Ovary (tissue), 3 donors: ENCODE data around the gene ZIM2.

Experiments used
- CTCF ChIP-seq, 3 donors: fragments of 450-650 bp in 2 of 3; fragments of 200-600 bp in 1 of 3; IDR thresholded peaks; one replicate each; pipeline versions ENCODE4 v1.5.1 to v1.8.0; 2016 to 2022; ENCODE audit warnings: antibody characterized with exemption in 3 of 3, mild to moderate bottlenecking in 1 of 3
- EP300 ChIP-seq: sonication (generic); formaldehyde crosslinking; IDR thresholded peaks from one replicate; pipeline ENCODE4 v1.6.1; 2017; ENCODE audit warnings: antibody characterized with exemption
- POLR2A ChIP-seq: fragments of 450-650 bp; IDR thresholded peaks from one replicate; pipeline ENCODE4 v1.6.1; 2017; ENCODE audit warnings: antibody characterized with exemption, mild to moderate bottlenecking, moderate library complexity
- donor health status: DM: no; HTN: no; CAD: no.

- TF ChIP-seq CTCF (IDR thresholded peaks at IDR 0.05): no peak
- no peak for TF ChIP-seq POLR2A
- no peak for TF ChIP-seq EP300
Measured at GRCh38 chr19:56836059-56836458, 4.5 kb downstream of the ZIM2 start.
